OCI-LY3 (cell line): Measurements from ENCODE around the gene CNDP1.

Source experiments
- EZH2phosphoT487 ChIP-seq: fragments of 200-600 bp; shearing (Covaris generic); IDR thresholded peaks from 2 replicates; pipeline ENCODE4 v1.6.1; 2018; ENCODE audit warnings: antibody characterized with exemption, mixed run types, low read depth
- TF ChIP-seq, protein P1 (sequence below): fragments of 200-600, 300-600 bp; sonication (generic); IDR thresholded peaks from 2 replicates; pipeline ENCODE4 v1.5.1; 2014; ENCODE audit warnings: antibody characterized with exemption, low read length, low read depth

DNA sequence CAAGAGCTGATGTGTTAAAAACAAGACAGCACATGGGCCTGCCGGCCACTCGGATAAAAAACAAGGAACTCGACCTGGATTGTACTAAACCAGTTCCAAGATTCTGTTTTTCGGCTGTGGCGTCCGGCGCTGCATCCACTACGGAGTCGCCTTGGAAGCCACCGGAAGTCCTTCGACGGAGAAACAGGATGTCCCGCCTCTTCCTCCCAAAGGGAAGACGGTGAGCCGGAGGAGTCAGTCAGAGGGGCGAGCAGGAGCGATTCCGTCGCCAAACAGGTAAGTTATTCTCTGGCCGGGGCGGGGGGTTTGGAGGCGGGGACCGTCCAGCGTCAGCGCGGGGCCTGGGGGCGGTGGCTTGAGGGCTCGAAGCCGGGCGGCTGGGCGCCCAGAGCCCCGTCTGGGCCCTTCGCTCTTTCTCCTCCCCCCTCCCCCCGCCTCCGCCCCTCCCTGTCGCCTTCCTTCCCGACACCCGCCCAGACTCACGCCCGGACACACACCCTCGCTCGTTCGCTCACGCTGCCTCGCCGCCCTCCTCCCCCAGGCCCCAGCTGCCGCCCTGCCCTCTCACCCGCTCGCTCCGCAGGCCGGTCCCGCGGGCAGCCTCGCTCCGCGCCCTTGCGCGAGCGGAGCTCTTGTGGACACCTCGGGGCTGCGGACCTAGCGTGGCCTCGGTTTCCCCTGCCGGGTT, 63.5 kb downstream of the CNDP1 start, which contains the start of gene ZNF407:
- TF ChIP-seq, protein P1, sequence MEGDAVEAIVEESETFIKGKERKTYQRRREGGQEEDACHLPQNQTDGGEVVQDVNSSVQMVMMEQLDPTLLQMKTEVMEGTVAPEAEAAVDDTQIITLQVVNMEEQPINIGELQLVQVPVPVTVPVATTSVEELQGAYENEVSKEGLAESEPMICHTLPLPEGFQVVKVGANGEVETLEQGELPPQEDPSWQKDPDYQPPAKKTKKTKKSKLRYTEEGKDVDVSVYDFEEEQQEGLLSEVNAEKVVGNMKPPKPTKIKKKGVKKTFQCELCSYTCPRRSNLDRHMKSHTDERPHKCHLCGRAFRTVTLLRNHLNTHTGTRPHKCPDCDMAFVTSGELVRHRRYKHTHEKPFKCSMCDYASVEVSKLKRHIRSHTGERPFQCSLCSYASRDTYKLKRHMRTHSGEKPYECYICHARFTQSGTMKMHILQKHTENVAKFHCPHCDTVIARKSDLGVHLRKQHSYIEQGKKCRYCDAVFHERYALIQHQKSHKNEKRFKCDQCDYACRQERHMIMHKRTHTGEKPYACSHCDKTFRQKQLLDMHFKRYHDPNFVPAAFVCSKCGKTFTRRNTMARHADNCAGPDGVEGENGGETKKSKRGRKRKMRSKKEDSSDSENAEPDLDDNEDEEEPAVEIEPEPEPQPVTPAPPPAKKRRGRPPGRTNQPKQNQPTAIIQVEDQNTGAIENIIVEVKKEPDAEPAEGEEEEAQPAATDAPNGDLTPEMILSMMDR = no peak; the same call in 1 of the 2 replicates
- no peak for TF ChIP-seq EZH2phosphoT487
